Measurements from ENCODE around the gene HLA-A.

The HLA-A gene

DNA sequence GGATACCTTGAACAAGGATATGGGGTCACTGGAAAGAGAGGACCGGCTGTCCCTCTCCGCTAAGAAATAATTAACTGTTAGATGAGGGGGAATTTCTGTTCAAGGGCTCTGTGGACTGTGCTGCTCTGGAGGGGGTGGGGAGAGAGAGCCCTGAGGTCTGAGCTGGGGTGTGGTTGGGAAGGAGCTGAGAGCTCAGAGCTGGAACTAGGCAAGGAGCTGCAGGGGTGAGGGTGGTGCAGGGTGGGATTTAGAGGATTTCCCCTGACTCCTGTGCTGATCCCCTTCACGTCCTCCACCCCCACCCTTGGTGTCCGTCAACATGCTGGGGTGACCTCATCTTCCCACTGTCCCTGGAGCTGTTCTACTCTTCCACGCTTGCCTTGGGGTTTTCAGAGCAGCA, 52.5 kb downstream of the HLA-A start:
- TF ChIP-seq, protein P1, sequence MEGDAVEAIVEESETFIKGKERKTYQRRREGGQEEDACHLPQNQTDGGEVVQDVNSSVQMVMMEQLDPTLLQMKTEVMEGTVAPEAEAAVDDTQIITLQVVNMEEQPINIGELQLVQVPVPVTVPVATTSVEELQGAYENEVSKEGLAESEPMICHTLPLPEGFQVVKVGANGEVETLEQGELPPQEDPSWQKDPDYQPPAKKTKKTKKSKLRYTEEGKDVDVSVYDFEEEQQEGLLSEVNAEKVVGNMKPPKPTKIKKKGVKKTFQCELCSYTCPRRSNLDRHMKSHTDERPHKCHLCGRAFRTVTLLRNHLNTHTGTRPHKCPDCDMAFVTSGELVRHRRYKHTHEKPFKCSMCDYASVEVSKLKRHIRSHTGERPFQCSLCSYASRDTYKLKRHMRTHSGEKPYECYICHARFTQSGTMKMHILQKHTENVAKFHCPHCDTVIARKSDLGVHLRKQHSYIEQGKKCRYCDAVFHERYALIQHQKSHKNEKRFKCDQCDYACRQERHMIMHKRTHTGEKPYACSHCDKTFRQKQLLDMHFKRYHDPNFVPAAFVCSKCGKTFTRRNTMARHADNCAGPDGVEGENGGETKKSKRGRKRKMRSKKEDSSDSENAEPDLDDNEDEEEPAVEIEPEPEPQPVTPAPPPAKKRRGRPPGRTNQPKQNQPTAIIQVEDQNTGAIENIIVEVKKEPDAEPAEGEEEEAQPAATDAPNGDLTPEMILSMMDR (IDR thresholded peaks at IDR 0.05; ENCODE audit: unreplicated experiment in 3 of 3), result no peak
- no peaks in the 10 kb centered on the region for H3K36me3 Mint-ChIP-seq (ENCODE audit: low read depth)
- H3K27me3 Mint-ChIP-seq (ENCODE audit: low read depth), result peaks cover 3% of the 10 kb centered on the region

GRCh38 chr6:29995340-29995777, 53.0 kb downstream of the HLA-A start:
- H3K9me3 Mint-ChIP-seq, result no peaks in the 10 kb centered on the region
- no peak overlapping the region for H3K4me3 Mint-ChIP-seq
- H3K27ac Mint-ChIP-seq, result no peak overlapping the region
- H3K4me1 Mint-ChIP-seq, result no peaks in the 10 kb centered on the region
- TF ChIP-seq, protein P1 (IDR thresholded peaks at IDR 0.05; ENCODE audit: unreplicated experiment in 3 of 3), result no peak
- no peaks in the 10 kb centered on the region for H3K36me3 Mint-ChIP-seq (ENCODE audit: low read depth)
- peaks cover 3% of the 10 kb centered on the region for H3K27me3 Mint-ChIP-seq (ENCODE audit: low read depth)

More for the DNA sequence above, 52.5 kb downstream of the HLA-A start:
- no peaks in the 10 kb centered on the region for H3K9me3 Mint-ChIP-seq
- no peak overlapping the region for H3K4me3 Mint-ChIP-seq
- no peak overlapping the region for H3K27ac Mint-ChIP-seq
- no peaks in the 10 kb centered on the region for H3K4me1 Mint-ChIP-seq
